K562 (cell line): ENCODE results near the gene CYSRT1. TPM values are rescaled to one million over a fixed set of nuclear protein-coding genes. Genes with fewer than 3 reads are reported as not detected.

Experiments
- ATAC-seq: fragments of 200-7000 bp; cut with Tn5 transposase; 3 replicates; pipeline ENCODE4 v1.9.1; 2020; ENCODE audit warnings: moderate library complexity
- BruUV-seq: library from RNA; stranded (reverse); fragments of 400-500 nt; replicated peaks from 2 replicates; lab custom pipeline; 2021; lab: Mats Ljungman, UMichigan
- CTCF ChIA-PET: fragments of 300-600 bp; formaldehyde crosslinking; extraction: SDS; loops from one replicate; lab custom pipeline; 2021; ENCODE audit warnings: low intra/inter-chr PET ratio; lab: Yijun Ruan, JAX
- POLR2A ChIA-PET: fragments of 300-600, 350-650 bp; sonication (Branson Sonifier 250); formaldehyde crosslinking; extraction: SDS; loops from one replicate; lab custom pipeline; 2021; ENCODE audit warnings: antibody characterized with exemption, inconsistent platforms; lab: Yijun Ruan, JAX
- DNase-seq, 4 experiments: peaks; one replicate each; pipeline versions ENCODE4 v3.0.0 to v3.0.0-alpha.2; 2011 to 2018; ENCODE audit warnings: low spot score in 3 of 4, mixed read lengths in 3 of 4; ENCODE audit errors: extremely low read depth in 1 of 4
- FAIRE-seq: peaks from 2 replicates; lab custom pipeline; 2011; peaks lifted over from hg19 to GRCh38; lab: Jason Lieb, UNC
- H2AFZ ChIP-seq: 2 replicates; pipeline ENCODE4 v1.6.0; 2011; ENCODE audit warnings: low read depth, low read length, control low read depth, inconsistent platforms
- H3K27ac ChIP-seq: fragments of 200-600 bp; 3 replicates; pipeline ENCODE4 v1.8.0; 2011; ENCODE audit warnings: low read depth, mild to moderate bottlenecking, control low read depth, inconsistent platforms, low read length, moderate library complexity, mixed read lengths; ENCODE audit errors: extremely low read depth
- H3K27me3 ChIP-seq, 2 experiments: fragments of 300-600 bp in 1 of 2; 2 replicates in 1 of 2; 3 replicates in 1 of 2; pipeline versions ENCODE4 v1.6.0 to v1.8.0; 2011; ENCODE audit warnings: inconsistent platforms in 2 of 2, low read length in 2 of 2, mild to moderate bottlenecking in 1 of 2, mixed read lengths in 1 of 2, moderate library complexity in 1 of 2; ENCODE audit not compliant: control insufficient read depth in 2 of 2, insufficient read depth in 2 of 2
- H3K36me3 ChIP-seq: fragments of 300-600 bp; 3 replicates; pipeline ENCODE4 v1.8.0; 2011; ENCODE audit warnings: mild to moderate bottlenecking, low read length, inconsistent platforms; ENCODE audit not compliant: control insufficient read depth, insufficient read depth
- H3K4me1 ChIP-seq, 2 experiments: fragments of 200-600 bp in 1 of 2; replicated peaks in 1 of 2; 2 replicates in 1 of 2; 3 replicates in 1 of 2; pipeline versions ENCODE4 v1.5.1 to v1.8.0; 2011; ENCODE audit warnings: inconsistent platforms in 2 of 2, low read length in 2 of 2, mild to moderate bottlenecking in 1 of 2, mixed read lengths in 1 of 2, moderate library complexity in 1 of 2; ENCODE audit not compliant: control insufficient read depth in 2 of 2, insufficient read depth in 2 of 2
- H3K4me2 ChIP-seq: 2 replicates; pipeline ENCODE4 v1.6.1; 2011; ENCODE audit warnings: low read length, control low read depth, inconsistent platforms, mixed read lengths; ENCODE audit not compliant: insufficient read depth
- H3K4me3 ChIP-seq: fragments of 200-600 bp; sonication (generic), shearing (Covaris generic); 2 replicates; pipeline ENCODE4 v1.5.1; 2016; ENCODE audit warnings: control low read depth, inconsistent platforms
- H3K79me2 ChIP-seq: fragments of 200-600 bp; 3 replicates; pipeline ENCODE4 v1.8.0; 2011; ENCODE audit warnings: low read length, inconsistent platforms; ENCODE audit not compliant: control insufficient read depth, insufficient read depth
- H3K9ac ChIP-seq, 2 experiments: 2 replicates each; pipeline versions ENCODE4 v1.6.0 to v1.6.1; 2011; ENCODE audit warnings: low read depth in 2 of 2, low read length in 2 of 2, control low read depth in 1 of 2, inconsistent platforms in 1 of 2, mild to moderate bottlenecking in 1 of 2, mixed read lengths in 1 of 2; ENCODE audit not compliant: insufficient read depth in 1 of 2
- H3K9me1 ChIP-seq: one replicate; pipeline ENCODE4 v1.6.0; 2011; ENCODE audit warnings: inconsistent platforms, mild to moderate bottlenecking, low read length, moderate library complexity; ENCODE audit not compliant: control insufficient read depth, insufficient read depth
- H3K9me3 ChIP-seq: replicated peaks from 2 replicates; pipeline ENCODE4 v1.5.1; 2011; ENCODE audit warnings: low read depth, low read length, inconsistent platforms; ENCODE audit not compliant: control insufficient read depth, insufficient read depth
- H4K20me1 ChIP-seq: replicated peaks from 2 replicates; pipeline ENCODE4 v1.6.1; 2011; ENCODE audit warnings: low read length, inconsistent platforms, mixed read lengths; ENCODE audit not compliant: control insufficient read depth, insufficient read depth
- ARNT ChIP-seq, 2 experiments: fragments of 450-650 bp; IDR thresholded peaks; 2 replicates each; pipeline ENCODE4 v1.6.1; 2016; ENCODE audit warnings: mild to moderate bottlenecking in 1 of 2
- ATF6 ChIP-seq: sonication (generic); formaldehyde crosslinking; IDR thresholded peaks from 2 replicates; pipeline ENCODE4 v1.4.0; 2020; ENCODE audit warnings: mild to moderate bottlenecking, missing genetic modification reagents
- DMBX1 ChIP-seq: fragments of 250-450 bp; sonication (Bioruptor Pico); IDR thresholded peaks from 2 replicates; pipeline ENCODE4 v1.8.0; 2022; ENCODE audit warnings: inconsistent platforms, mild to moderate bottlenecking, moderate library complexity, borderline replicate concordance
- ELF4 ChIP-seq: fragments of 450-650 bp; formaldehyde crosslinking; IDR thresholded peaks from 2 replicates; pipeline ENCODE4 v1.4.0; 2022; ENCODE audit warnings: missing genetic modification characterization
- GATAD2B ChIP-seq: fragments of 450-650 bp; IDR thresholded peaks from 2 replicates; pipeline ENCODE4 v1.6.1; 2017; ENCODE audit warnings: mild to moderate bottlenecking, borderline replicate concordance
- MYBL2 ChIP-seq, 2 experiments: fragments of 450-650 bp in 1 of 2; sonication (generic) in 1 of 2; formaldehyde crosslinking in 1 of 2; IDR thresholded peaks; 2 replicates each; pipeline versions ENCODE4 v1.6.1 to v1.8.1; 2017 to 2022; ENCODE audit warnings: borderline replicate concordance in 1 of 2, inconsistent platforms in 1 of 2, low read depth in 1 of 2, mild to moderate bottlenecking in 1 of 2, missing genetic modification reagents in 1 of 2, moderate library complexity in 1 of 2
- POLR2A ChIP-seq: fragments of 450-650 bp; conservative IDR thresholded peaks from 2 replicates; pipeline ENCODE4 v1.6.1; 2016
- POLR2G ChIP-seq: fragments of 200-400 bp; formaldehyde crosslinking; IDR thresholded peaks from 2 replicates; pipeline ENCODE4 v1.6.1; 2017; ENCODE audit warnings: low read depth, mild to moderate bottlenecking, antibody characterized with exemption, low read length, moderate library complexity
- SMARCC2 ChIP-seq: fragments of 450-650 bp; IDR thresholded peaks from 2 replicates; pipeline ENCODE4 v1.6.1; 2017; ENCODE audit warnings: antibody characterized with exemption, moderate library complexity, mild to moderate bottlenecking, low read depth
- SP1 ChIP-seq: sonication (generic); formaldehyde crosslinking; IDR thresholded peaks from 2 replicates; pipeline ENCODE4 v1.8.1; 2022; ENCODE audit warnings: mild to moderate bottlenecking, missing genetic modification reagents
- STAT5B ChIP-seq: fragments of 250-450 bp; sonication (Bioruptor Pico); IDR thresholded peaks from 2 replicates; pipeline ENCODE4 v1.8.0; 2021; ENCODE audit warnings: mild to moderate bottlenecking, inconsistent platforms
- ZNF408 ChIP-seq: fragments of 250-450 bp; sonication (Bioruptor Pico); IDR thresholded peaks from 2 replicates; pipeline ENCODE4 v1.4.0; 2020; ENCODE audit warnings: low read depth, mild to moderate bottlenecking, moderate library complexity
- WGBS: fragments of 100-300 bp; shearing (Covaris generic); methylation state at CpG from one replicate; pipeline ENCODE4 v1.1.6; 2016; ENCODE audit warnings: low coverage, mixed read lengths; ENCODE audit not compliant: insufficient coverage; ENCODE audit errors: missing lambda C conversion rate; 5-methylcytosine and 5-hydroxymethylcytosine counted together
- in situ Hi-C: fragments of 300-500 bp; cut with MboI; formaldehyde crosslinking; loops from 4 replicates; pipeline ENCODE4 v1.15.0; 2018; ENCODE audit warnings: inconsistent platforms, mixed read lengths
- intact Hi-C: fragments of 100-400 bp; cut with micrococcal nuclease; formaldehyde crosslinking; loops from 2 replicates; pipeline ENCODE4 v1.14.2; 2022
- polyA plus RNA-seq, 8 experiments: library from polyadenylated mRNA; depleted of rRNA in 4 of 8; stranded (reverse) in 5 of 8; unstranded in 3 of 8; fragments of >200 nt; fragmentation: Nextera tagmentation in 2 of 8; fragmentation: Illumina TruSeq in 1 of 8; extraction: Ambion mirVana in 2 of 8; extraction: Trizol in 1 of 8; gene quantifications; 2 replicates each; pipeline versions ENCODE4 v1.2.1 to v1.2.3, GENCODE V29; 2011 to 2014; ENCODE audit warnings: inconsistent platforms in 1 of 8, missing spikeins in 1 of 8
- total RNA-seq, 7 experiments: library from RNA; depleted of rRNA in 6 of 7; stranded (reverse); fragments of >200 nt in 6 of 7; fragmentation: Illumina TruSeq in 2 of 7; extraction: Trizol in 2 of 7; gene quantifications; 2 replicates each; pipeline versions ENCODE4 v1.2.1 to v1.2.3, GENCODE V29; 2011 to 2021; ENCODE audit warnings: low replicate concordance in 1 of 7
- TF ChIP-seq, protein P1 (sequence below): sonication (generic); formaldehyde crosslinking; IDR thresholded peaks from 2 replicates; pipeline ENCODE4 v1.8.1; 2023; ENCODE audit warnings: mild to moderate bottlenecking, missing genetic modification reagents
- TF ChIP-seq, protein P2 (sequence below): sonication (generic); formaldehyde crosslinking; IDR thresholded peaks from 2 replicates; pipeline ENCODE4 v1.8.1; 2022; ENCODE audit warnings: missing genetic modification reagents
- TF ChIP-seq, protein P3 (sequence below), 3 experiments: IDR thresholded peaks in 2 of 3; conservative IDR thresholded peaks in 1 of 3; 2 replicates each; pipeline ENCODE4 v1.5.1; 2011 to 2012; ENCODE audit warnings: low read length in 3 of 3, mild to moderate bottlenecking in 3 of 3, control low read depth in 2 of 3, improper control_type of control experiment in 1 of 3, inconsistent platforms in 1 of 3, low read depth in 1 of 3, mixed read lengths in 1 of 3, moderate library complexity in 1 of 3; ENCODE audit not compliant: insufficient read depth in 2 of 3

The CYSRT1 gene
- total and polyA plus RNA-seq, 9 of the 15 experiments (the other 6 are each of a cell fraction or from before 2014, with no cell fraction given) = 0.04 to 1.4 (median 0.42) TPM; not detected in 3

GRCh38 chr9:137175345-137175961 lies 49.5 kb upstream of the CYSRT1 start:
- FAIRE-seq = no peak
- Histone ChIP-seq H4K20me1 (0 out of 2 replicates have a peak, but pooled peaks cover 5% of the 10 kb centered on the region), H3K4me3 (no peak overlapping the region), H3K27ac (no peak overlapping the region), H3K79me2 (no peaks in the 10 kb centered on the region), H3K9me3 (no peaks in the 10 kb centered on the region), H3K4me2 (no peak overlapping the region), H3K36me3 (peaks cover 21% of the 10 kb centered on the region; the same call in 1 of the 3 replicates), H3K9me1 (no peaks in the 10 kb centered on the region), H2AFZ (no peak overlapping the region), H3K4me1 (peaks cover 3 to 84% of the 10 kb centered on the region in 2 experiments; a peak in 3 of 5 replicates), H3K27me3 (peaks cover 0 to 7% of the 10 kb centered on the region in 2 experiments; a peak in 2 of 5 replicates), H3K9ac (peak overlapping the region in 1 of 2 experiments; percentile 64; a peak in 2 of 4 replicates)
- CTCF ChIA-PET = no interaction called here
- in situ Hi-C loops = no loop called here
- DNase-seq = peak in 1 of 4 experiments; percentile 28
- ATAC-seq = no peak; the same call in 1 of the 3 replicates
- POLR2A ChIA-PET = interaction anchor here (0.6 to 1.8 kb wide), 3 partner anchors 18 to 84 kb away, joined by 3 to 7 read pairs (median 5); no protein-coding TSS in a partner anchor
- 65% methylated on average over 23 of the region's 33 CpGs for WGBS
- intact Hi-C loops = no loop called here
- no TSS peak for BruUV-seq
- TF ChIP-seq ATF6 (CRISPR knock-in tag) (no peak), SMARCC2 (no peak), POLR2A (peak; percentile 45; the same call in 1 of the 2 replicates), ZNF408 (CRISPR knock-in tag) (no peak), ELF4 (no peak), MYBL2 (IDR thresholded peaks at IDR 0.05; ENCODE audit: low read depth) (no peak), MYBL2 (CRISPR knock-in tag; IDR thresholded peaks at IDR 0.05; ENCODE audit: borderline replicate concordance) (no peak), DMBX1 (CRISPR knock-in tag) (no peak), ARNT (IDR thresholded peaks at IDR 0.05) (no peak), GATAD2B (no peak), POLR2G (peak; percentile 78), SP1 (no peak), STAT5B (CRISPR knock-in tag) (no peak)
- TF ChIP-seq, protein P1, sequence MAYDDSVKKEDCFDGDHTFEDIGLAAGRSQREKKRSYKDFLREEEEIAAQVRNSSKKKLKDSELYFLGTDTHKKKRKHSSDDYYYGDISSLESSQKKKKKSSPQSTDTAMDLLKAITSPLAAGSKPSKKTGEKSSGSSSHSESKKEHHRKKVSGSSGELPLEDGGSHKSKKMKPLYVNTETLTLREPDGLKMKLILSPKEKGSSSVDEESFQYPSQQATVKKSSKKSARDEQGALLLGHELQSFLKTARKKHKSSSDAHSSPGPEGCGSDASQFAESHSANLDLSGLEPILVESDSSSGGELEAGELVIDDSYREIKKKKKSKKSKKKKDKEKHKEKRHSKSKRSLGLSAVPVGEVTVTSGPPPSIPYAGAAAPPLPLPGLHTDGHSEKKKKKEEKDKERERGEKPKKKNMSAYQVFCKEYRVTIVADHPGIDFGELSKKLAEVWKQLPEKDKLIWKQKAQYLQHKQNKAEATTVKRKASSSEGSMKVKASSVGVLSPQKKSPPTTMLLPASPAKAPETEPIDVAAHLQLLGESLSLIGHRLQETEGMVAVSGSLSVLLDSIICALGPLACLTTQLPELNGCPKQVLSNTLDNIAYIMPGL (CRISPR knock-in tag) = no peak
- TF ChIP-seq, protein P2, sequence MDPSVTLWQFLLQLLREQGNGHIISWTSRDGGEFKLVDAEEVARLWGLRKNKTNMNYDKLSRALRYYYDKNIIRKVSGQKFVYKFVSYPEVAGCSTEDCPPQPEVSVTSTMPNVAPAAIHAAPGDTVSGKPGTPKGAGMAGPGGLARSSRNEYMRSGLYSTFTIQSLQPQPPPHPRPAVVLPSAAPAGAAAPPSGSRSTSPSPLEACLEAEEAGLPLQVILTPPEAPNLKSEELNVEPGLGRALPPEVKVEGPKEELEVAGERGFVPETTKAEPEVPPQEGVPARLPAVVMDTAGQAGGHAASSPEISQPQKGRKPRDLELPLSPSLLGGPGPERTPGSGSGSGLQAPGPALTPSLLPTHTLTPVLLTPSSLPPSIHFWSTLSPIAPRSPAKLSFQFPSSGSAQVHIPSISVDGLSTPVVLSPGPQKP (CRISPR knock-in tag) = no peak
- TF ChIP-seq, protein P3, sequence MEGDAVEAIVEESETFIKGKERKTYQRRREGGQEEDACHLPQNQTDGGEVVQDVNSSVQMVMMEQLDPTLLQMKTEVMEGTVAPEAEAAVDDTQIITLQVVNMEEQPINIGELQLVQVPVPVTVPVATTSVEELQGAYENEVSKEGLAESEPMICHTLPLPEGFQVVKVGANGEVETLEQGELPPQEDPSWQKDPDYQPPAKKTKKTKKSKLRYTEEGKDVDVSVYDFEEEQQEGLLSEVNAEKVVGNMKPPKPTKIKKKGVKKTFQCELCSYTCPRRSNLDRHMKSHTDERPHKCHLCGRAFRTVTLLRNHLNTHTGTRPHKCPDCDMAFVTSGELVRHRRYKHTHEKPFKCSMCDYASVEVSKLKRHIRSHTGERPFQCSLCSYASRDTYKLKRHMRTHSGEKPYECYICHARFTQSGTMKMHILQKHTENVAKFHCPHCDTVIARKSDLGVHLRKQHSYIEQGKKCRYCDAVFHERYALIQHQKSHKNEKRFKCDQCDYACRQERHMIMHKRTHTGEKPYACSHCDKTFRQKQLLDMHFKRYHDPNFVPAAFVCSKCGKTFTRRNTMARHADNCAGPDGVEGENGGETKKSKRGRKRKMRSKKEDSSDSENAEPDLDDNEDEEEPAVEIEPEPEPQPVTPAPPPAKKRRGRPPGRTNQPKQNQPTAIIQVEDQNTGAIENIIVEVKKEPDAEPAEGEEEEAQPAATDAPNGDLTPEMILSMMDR (IDR thresholded peaks at IDR 0.05 in 2 of 3, conservative IDR thresholded peaks at IDR 0.05 in 1 of 3; ENCODE audit: insufficient read depth in 2 of 3, low read depth in 1 of 3, low read length in 3 of 3) = peak in 2 of 3 experiments; percentile 27 to 30; a peak in 3 of 6 replicates
